WTC11 (cell line): ENCODE measurements around the gene CLDN20. TPM values are rescaled to one million over a fixed set of nuclear protein-coding genes. Genes with fewer than 3 reads are reported as not detected.

ENCODE experiments used
- ATAC-seq: fragments of 200-7000 bp; cut with Tn5 transposase; 2 replicates; pipeline ENCODE4 v1.10.0; 2021; ENCODE audit warnings: mild to moderate bottlenecking, moderate library complexity
- Bru-seq: library from RNA; stranded (reverse); fragments of 400-500 nt; gene quantifications from one replicate; lab custom pipeline; 2021; lab: Mats Ljungman, UMichigan
- CTCF ChIA-PET: fragments of 300-600 bp; sonication (Branson Sonifier 250); formaldehyde crosslinking; loops from one replicate; lab custom pipeline; 2021; ENCODE audit warnings: antibody characterized with exemption; lab: Charles Lee
- POLR2A ChIA-PET: fragments of 350-600 bp; sonication (Branson Sonifier 250); formaldehyde crosslinking; loops from one replicate; lab custom pipeline; 2021; ENCODE audit warnings: antibody characterized with exemption; lab: Charles Lee
- DNase-seq: peaks from one replicate; pipeline ENCODE4 v3.0.0; 2021; ENCODE audit warnings: low spot score
- H3K27ac Mint-ChIP-seq: 2 replicates; pipeline ENCODE4 v1.8.0; 2021; ENCODE audit warnings: mixed read lengths
- H3K27me3 Mint-ChIP-seq: 2 replicates; pipeline ENCODE4 v1.8.0; 2021; ENCODE audit warnings: low read depth, mild to moderate bottlenecking, moderate library complexity, mixed read lengths
- H3K36me3 Mint-ChIP-seq: 2 replicates; pipeline ENCODE4 v1.8.0; 2021; ENCODE audit warnings: mixed read lengths
- H3K4me1 Mint-ChIP-seq: 2 replicates; pipeline ENCODE4 v1.8.0; 2022; ENCODE audit warnings: mixed read lengths
- H3K4me3 Mint-ChIP-seq: 2 replicates; pipeline ENCODE4 v1.8.0; 2021; ENCODE audit warnings: mild to moderate bottlenecking, moderate library complexity, mixed read lengths
- H3K9me3 Mint-ChIP-seq: 2 replicates; pipeline ENCODE4 v1.8.0; 2021; ENCODE audit warnings: mixed read lengths
- CDX4 ChIP-seq: fragments of 250-450 bp; sonication (Bioruptor Pico); IDR thresholded peaks from 2 replicates; pipeline ENCODE4 v1.9.0; 2021; ENCODE audit warnings: moderate library complexity, mild to moderate bottlenecking, inconsistent platforms, borderline replicate concordance
- CREB1 ChIP-seq: sonication (generic); formaldehyde crosslinking; IDR thresholded peaks from 2 replicates; pipeline ENCODE4 v1.8.0; 2023; ENCODE audit warnings: mild to moderate bottlenecking, missing genetic modification reagents
- E2F4 ChIP-seq: sonication (generic); formaldehyde crosslinking; IDR thresholded peaks from 2 replicates; pipeline ENCODE4 v1.8.1; 2022; ENCODE audit warnings: low read depth, mild to moderate bottlenecking, moderate library complexity, missing genetic modification reagents, borderline replicate concordance
- EMX1 ChIP-seq: fragments of 250-450 bp; sonication (Bioruptor Pico); IDR thresholded peaks from 2 replicates; pipeline ENCODE4 v1.8.0; 2021; ENCODE audit warnings: mild to moderate bottlenecking
- ETV6 ChIP-seq: sonication (generic); formaldehyde crosslinking; IDR thresholded peaks from 2 replicates; pipeline ENCODE4 v1.8.1; 2022; ENCODE audit warnings: mild to moderate bottlenecking, missing genetic modification reagents
- GABPB1 ChIP-seq: sonication (generic); formaldehyde crosslinking; IDR thresholded peaks from 2 replicates; pipeline ENCODE4 v1.8.1; 2023; ENCODE audit warnings: mild to moderate bottlenecking, missing genetic modification reagents
- GRHL2 ChIP-seq: fragments of 250-450 bp; sonication (Bioruptor Pico); IDR thresholded peaks from 2 replicates; pipeline ENCODE4 v1.8.0; 2022; ENCODE audit warnings: mild to moderate bottlenecking, moderate library complexity; ENCODE audit not compliant: insufficient replicate concordance, severe bottlenecking
- HMGXB4 ChIP-seq: sonication (generic); formaldehyde crosslinking; IDR thresholded peaks from 2 replicates; pipeline ENCODE4 v1.8.1; 2023; ENCODE audit warnings: mild to moderate bottlenecking, moderate library complexity, missing genetic modification reagents
- JUN ChIP-seq: sonication (generic); formaldehyde crosslinking; IDR thresholded peaks from 2 replicates; pipeline ENCODE4 v1.8.0; 2023; ENCODE audit warnings: mild to moderate bottlenecking, missing genetic modification reagents
- MXD4 ChIP-seq: fragments of 250-450 bp; sonication (Bioruptor Pico); IDR thresholded peaks from 2 replicates; pipeline ENCODE4 v1.8.0; 2021; ENCODE audit warnings: mild to moderate bottlenecking, moderate library complexity, borderline replicate concordance
- NR1H2 ChIP-seq: sonication (generic); formaldehyde crosslinking; IDR thresholded peaks from 2 replicates; pipeline ENCODE4 v1.9.0; 2021; ENCODE audit warnings: mild to moderate bottlenecking, moderate library complexity, missing genetic modification reagents
- OVOL2 ChIP-seq: fragments of 250-450 bp; sonication (Bioruptor Pico); IDR thresholded peaks from 2 replicates; pipeline ENCODE4 v1.9.0; 2021; ENCODE audit warnings: mild to moderate bottlenecking, borderline replicate concordance
- RORB ChIP-seq: fragments of 250-450 bp; sonication (Bioruptor Pico); IDR thresholded peaks from 2 replicates; pipeline ENCODE4 v1.9.0; 2021; ENCODE audit warnings: mild to moderate bottlenecking
- SMAD3 ChIP-seq: sonication (generic); formaldehyde crosslinking; IDR thresholded peaks from 2 replicates; pipeline ENCODE4 v1.8.0; 2022; ENCODE audit warnings: missing genetic modification reagents, mild to moderate bottlenecking, borderline replicate concordance
- STAT6 ChIP-seq: sonication (generic); formaldehyde crosslinking; conservative IDR thresholded peaks from 2 replicates; pipeline ENCODE4 v1.8.1; 2023; ENCODE audit warnings: mild to moderate bottlenecking, low read depth, missing genetic modification reagents, moderate library complexity
- TP53 ChIP-seq: sonication (generic); formaldehyde crosslinking; IDR thresholded peaks from 2 replicates; pipeline ENCODE4 v1.8.1; 2023; ENCODE audit warnings: mild to moderate bottlenecking, missing genetic modification reagents
- ZNF138 ChIP-seq: sonication (generic); formaldehyde crosslinking; conservative IDR thresholded peaks from 2 replicates; pipeline ENCODE4 v1.8.1; 2022; ENCODE audit warnings: mild to moderate bottlenecking, moderate library complexity, missing genetic modification reagents
- ZNF263 ChIP-seq: sonication (generic); formaldehyde crosslinking; IDR thresholded peaks from 2 replicates; pipeline ENCODE4 v1.8.1; 2022; ENCODE audit warnings: low read depth, mild to moderate bottlenecking, moderate library complexity, missing genetic modification reagents
- ZNF423 ChIP-seq: fragments of 250-450 bp; sonication (Bioruptor Pico); IDR thresholded peaks from 2 replicates; pipeline ENCODE4 v2.1.2; 2022; ENCODE audit warnings: mild to moderate bottlenecking, moderate library complexity
- long read RNA-seq, 3 experiments: library from RNA in 1 of 3; library from capped mRNA in 1 of 3; library from polyadenylated mRNA in 1 of 3; unstranded in 2 of 3; stranded (forward) in 1 of 3; transcript quantifications; one replicate each; pipeline ENCODE4 v2.0.0, GENCODE V29; 2021
- total RNA-seq: library from RNA; stranded (reverse); gene quantifications from 3 replicates; pipeline ENCODE4 v1.2.3, GENCODE V29; 2021
- TF ChIP-seq, protein P1 (sequence below): fragments of 250-450 bp; sonication (Bioruptor Pico); conservative IDR thresholded peaks from 2 replicates; pipeline ENCODE4 v1.9.0; 2021; ENCODE audit warnings: mild to moderate bottlenecking
- TF ChIP-seq, protein P2 (sequence below): fragments of 250-450 bp; sonication (Bioruptor Pico); IDR thresholded peaks from 2 replicates; pipeline ENCODE4 v2.1.2; 2022; ENCODE audit warnings: mild to moderate bottlenecking, moderate library complexity
- TF ChIP-seq, protein P3 (sequence below): sonication (generic); formaldehyde crosslinking; IDR thresholded peaks from 2 replicates; pipeline ENCODE4 v1.8.1; 2022; ENCODE audit warnings: low read depth, missing genetic modification reagents, borderline replicate concordance

The CLDN20 gene, protein sequence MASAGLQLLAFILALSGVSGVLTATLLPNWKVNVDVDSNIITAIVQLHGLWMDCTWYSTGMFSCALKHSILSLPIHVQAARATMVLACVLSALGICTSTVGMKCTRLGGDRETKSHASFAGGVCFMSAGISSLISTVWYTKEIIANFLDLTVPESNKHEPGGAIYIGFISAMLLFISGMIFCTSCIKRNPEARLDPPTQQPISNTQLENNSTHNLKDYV
- not detected in 3 replicates for total RNA-seq
- percentile 9 among the genes with signal in this experiment for Bru-seq, nascent RNA
- long read RNA-seq, experiment 1 = 0 reads
- long read RNA-seq, experiment 2 = 0 reads
- long read RNA-seq, experiment 3 = 0 reads

GRCh38 chr6:155263373-155264063, at the start of gene CLDN20:
Gene CLDN20, plus strand, starts transcription at chr6:155264013. Its CDS starts 11,707 bp downstream, at chr6:155275720.
- H3K27ac Mint-ChIP-seq = 0 out of 2 replicates have a peak within 1 kb of the TSS, but pooled peaks have one; percentile 40

DNA sequence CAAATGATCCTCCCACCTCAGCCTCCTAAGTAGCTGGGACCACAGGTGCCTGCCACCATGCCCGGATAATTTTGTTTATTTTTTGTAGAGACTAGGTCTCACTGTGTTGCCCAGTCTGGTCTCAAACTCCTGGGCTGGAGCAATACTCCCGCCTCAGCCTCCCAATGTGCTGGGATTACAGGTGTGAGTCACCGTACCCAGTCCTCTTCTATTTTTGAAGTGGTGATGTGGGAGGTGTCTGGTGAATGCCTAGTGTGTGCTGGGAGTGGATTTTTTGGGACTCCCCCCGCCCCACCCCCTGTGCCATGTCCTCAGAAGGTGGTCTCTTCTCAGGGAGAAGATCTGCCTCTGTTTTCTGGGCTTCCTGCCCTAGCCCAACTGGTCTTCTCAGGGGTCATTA, 47.9 kb upstream of the CLDN20 start:
- DNase-seq = no peak
- no peak overlapping the region for H3K4me3 Mint-ChIP-seq
- H3K27ac Mint-ChIP-seq = no peak overlapping the region
- H3K27me3 Mint-ChIP-seq = no peaks in the 10 kb centered on the region
- POLR2A ChIA-PET = no interaction called here
- H3K9me3 Mint-ChIP-seq = peaks cover 11% of the 10 kb centered on the region
- CTCF ChIA-PET = interaction anchor here (1.0 to 1.5 kb wide), 4 partner anchors 8 to 64 kb away, joined by 3 to 5 read pairs (median 4); no protein-coding TSS in a partner anchor
- peaks cover 16% of the 10 kb centered on the region for H3K36me3 Mint-ChIP-seq
- no peak for ATAC-seq
- H3K4me1 Mint-ChIP-seq = peaks cover 15% of the 10 kb centered on the region
- TF ChIP-seq HMGXB4 (CRISPR knock-in tag) = no peak
- TF ChIP-seq ZNF138 (CRISPR knock-in tag) = no peak
- TF ChIP-seq CREB1 (CRISPR knock-in tag) = no peak
- TF ChIP-seq OVOL2 = no peak
- TF ChIP-seq, protein P1, sequence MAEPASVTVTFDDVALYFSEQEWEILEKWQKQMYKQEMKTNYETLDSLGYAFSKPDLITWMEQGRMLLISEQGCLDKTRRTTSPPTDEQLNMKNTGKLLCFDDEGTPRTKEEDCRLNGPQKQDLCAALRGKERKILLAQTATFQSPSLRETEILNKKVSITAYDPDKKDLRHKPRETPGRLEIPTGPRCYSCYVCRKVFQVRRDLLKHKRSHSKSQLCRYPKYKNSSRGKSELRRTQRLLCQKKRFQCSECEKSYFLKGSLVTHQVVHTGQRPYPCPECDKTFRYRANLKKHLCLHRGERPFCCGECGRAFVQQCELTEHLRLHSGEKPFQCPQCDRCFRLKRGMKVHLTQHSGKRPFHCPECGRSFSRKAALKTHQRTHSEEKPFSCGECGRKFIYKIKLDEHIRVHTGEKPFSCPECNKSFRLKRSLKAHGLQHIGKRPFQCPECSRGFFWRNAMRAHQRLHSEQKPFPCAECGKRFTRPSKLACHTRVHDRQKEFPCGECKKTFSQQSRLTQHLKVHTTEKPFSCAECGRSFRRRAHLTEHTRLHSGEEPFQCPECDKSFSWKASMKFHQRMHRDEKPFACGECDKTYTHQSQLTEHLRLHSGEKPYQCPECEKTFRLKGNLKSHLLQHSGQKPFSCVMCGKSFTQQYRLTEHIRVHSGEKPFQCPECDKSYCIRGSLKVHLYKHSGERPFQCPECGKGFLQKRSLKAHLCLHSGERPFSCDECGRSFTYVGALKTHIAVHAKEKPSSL (CRISPR knock-in tag) = no peak
- TF ChIP-seq SMAD3 (CRISPR knock-in tag) = no peak
- TF ChIP-seq E2F4 (CRISPR knock-in tag) = no peak

More at GRCh38 chr6:155263373-155264063, at the start of gene CLDN20:
- H3K9me3 Mint-ChIP-seq = peaks cover 10% of the 10 kb centered on the region; the same call in 1 of the 2 replicates
- peaks cover 40% of the 10 kb centered on the region for H3K36me3 Mint-ChIP-seq
- H3K4me1 Mint-ChIP-seq = peaks cover 36% of the 10 kb centered on the region
- TF ChIP-seq EMX1 (CRISPR knock-in tag) (no peak), TP53 (CRISPR knock-in tag) (no peak), GABPB1 (no peak), ETV6 (CRISPR knock-in tag) (no peak), CDX4 (no peak), ZNF138 (CRISPR knock-in tag) (no peak), MXD4 (CRISPR knock-in tag) (no peak), NR1H2 (CRISPR knock-in tag) (no peak), ZNF423 (no peak), JUN (no peak), STAT6 (CRISPR knock-in tag) (no peak), GRHL2 (no peak), CREB1 (CRISPR knock-in tag) (no peak), ZNF263 (CRISPR knock-in tag) (no peak), RORB (CRISPR knock-in tag) (no peak)
- TF ChIP-seq, protein P2, sequence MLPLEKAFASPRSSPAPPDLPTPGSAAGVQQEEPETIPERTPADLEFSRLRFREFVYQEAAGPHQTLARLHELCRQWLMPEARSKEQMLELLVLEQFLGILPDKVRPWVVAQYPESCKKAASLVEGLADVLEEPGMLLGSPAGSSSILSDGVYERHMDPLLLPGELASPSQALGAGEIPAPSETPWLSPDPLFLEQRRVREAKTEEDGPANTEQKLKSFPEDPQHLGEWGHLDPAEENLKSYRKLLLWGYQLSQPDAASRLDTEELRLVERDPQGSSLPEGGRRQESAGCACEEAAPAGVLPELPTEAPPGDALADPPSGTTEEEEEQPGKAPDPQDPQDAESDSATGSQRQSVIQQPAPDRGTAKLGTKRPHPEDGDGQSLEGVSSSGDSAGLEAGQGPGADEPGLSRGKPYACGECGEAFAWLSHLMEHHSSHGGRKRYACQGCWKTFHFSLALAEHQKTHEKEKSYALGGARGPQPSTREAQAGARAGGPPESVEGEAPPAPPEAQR (CRISPR knock-in tag) = no peak
- TF ChIP-seq, protein P3, sequence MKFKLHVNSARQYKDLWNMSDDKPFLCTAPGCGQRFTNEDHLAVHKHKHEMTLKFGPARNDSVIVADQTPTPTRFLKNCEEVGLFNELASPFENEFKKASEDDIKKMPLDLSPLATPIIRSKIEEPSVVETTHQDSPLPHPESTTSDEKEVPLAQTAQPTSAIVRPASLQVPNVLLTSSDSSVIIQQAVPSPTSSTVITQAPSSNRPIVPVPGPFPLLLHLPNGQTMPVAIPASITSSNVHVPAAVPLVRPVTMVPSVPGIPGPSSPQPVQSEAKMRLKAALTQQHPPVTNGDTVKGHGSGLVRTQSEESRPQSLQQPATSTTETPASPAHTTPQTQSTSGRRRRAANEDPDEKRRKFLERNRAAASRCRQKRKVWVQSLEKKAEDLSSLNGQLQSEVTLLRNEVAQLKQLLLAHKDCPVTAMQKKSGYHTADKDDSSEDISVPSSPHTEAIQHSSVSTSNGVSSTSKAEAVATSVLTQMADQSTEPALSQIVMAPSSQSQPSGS (CRISPR knock-in tag) = no peak
- DNase-seq = no peak
- CTCF ChIA-PET = interaction anchor here (1.2 kb wide), 1 partner anchor 395 kb away, joined by 3 read pairs; no protein-coding TSS in a partner anchor
- ATAC-seq = no peak
- POLR2A ChIA-PET = no interaction called here
- no peak within 1 kb of the TSS for H3K4me3 Mint-ChIP-seq
- H3K27me3 Mint-ChIP-seq = no peaks in the 10 kb centered on the region
